SK-N-SH (cell line): ENCODE measurements around the gene ACAP3. TPM values are rescaled to one million over a fixed set of nuclear protein-coding genes. Genes with fewer than 3 reads are reported as not detected.

Source experiments
- CTCF ChIA-PET: fragments of 300-600, 350-600 bp; formaldehyde crosslinking; extraction: SDS; loops from one replicate; lab custom pipeline; 2021; lab: Yijun Ruan, JAX
- POLR2A ChIA-PET: fragments of 350-600 bp; sonication (Branson Sonifier 250); formaldehyde crosslinking; extraction: SDS; loops from one replicate; lab custom pipeline; 2020; ENCODE audit warnings: antibody characterized with exemption, inconsistent platforms; lab: Yijun Ruan, JAX
- DNase-seq: peaks from one replicate; pipeline ENCODE4 v3.0.0; 2012
- H2AFZ ChIP-seq: fragments of 200-600 bp; sonication (generic); 2 replicates; pipeline ENCODE4 v1.8.1; 2016; ENCODE audit warnings: antibody characterized with exemption, mild to moderate bottlenecking, low read depth
- H3F3A ChIP-seq: fragments of 200-600 bp; sonication (generic); replicated peaks from 2 replicates; pipeline ENCODE3; 2016; ENCODE audit warnings: antibody characterized with exemption, mild to moderate bottlenecking; ENCODE audit not compliant: insufficient read depth
- H3K27ac ChIP-seq, 2 experiments: fragments of 200-500 bp in 1 of 2; fragments of 200-600 bp in 1 of 2; sonication (Bioruptor generic) in 1 of 2; sonication (generic), shearing (Covaris generic) in 1 of 2; 2 replicates each; pipeline versions ENCODE4 v1.5.1 to v1.6.1; 2014 to 2016; ENCODE audit warnings: low read depth in 2 of 2, inconsistent platforms in 1 of 2, low read length in 1 of 2, mild to moderate bottlenecking in 1 of 2, mixed read lengths in 1 of 2
- H3K27me3 ChIP-seq: fragments of 200-600 bp; sonication (generic), shearing (Covaris generic); 2 replicates; pipeline ENCODE4 v1.6.1; 2016; ENCODE audit warnings: mixed run types; ENCODE audit not compliant: insufficient read depth
- H3K36me3 ChIP-seq, 2 experiments: fragments of 200-500 bp in 1 of 2; fragments of 200-600 bp in 1 of 2; sonication (Bioruptor generic) in 1 of 2; sonication (generic) in 1 of 2; replicated peaks in 1 of 2; 2 replicates each; pipeline versions ENCODE3 to v1.5.1; 2014 to 2016; ENCODE audit warnings: low read length in 1 of 2, mild to moderate bottlenecking in 1 of 2; ENCODE audit not compliant: insufficient read depth in 2 of 2, control insufficient read depth in 1 of 2
- H3K4me1 ChIP-seq, 2 experiments: fragments of 200-500 bp in 1 of 2; fragments of 200-600 bp in 1 of 2; sonication (Bioruptor generic) in 1 of 2; sonication (generic), shearing (Covaris generic) in 1 of 2; 2 replicates each; pipeline versions ENCODE4 v1.5.1 to v1.6.1; 2014 to 2016; ENCODE audit warnings: low read depth in 1 of 2, low read length in 1 of 2, mixed run types in 1 of 2; ENCODE audit not compliant: insufficient read depth in 2 of 2, control insufficient read depth in 1 of 2
- H3K4me2 ChIP-seq: fragments of 200-600 bp; sonication (generic), shearing (Covaris generic); 2 replicates; pipeline ENCODE4 v1.6.1; 2017; ENCODE audit warnings: mixed run types
- H3K4me3 ChIP-seq, 2 experiments: fragments of 200-500 bp in 1 of 2; fragments of 200-600 bp in 1 of 2; sonication (Bioruptor generic) in 1 of 2; sonication (generic), shearing (Covaris generic) in 1 of 2; 2 replicates each; pipeline versions ENCODE4 v1.5.1 to v1.8.1; 2014 to 2016; ENCODE audit warnings: low read depth in 2 of 2, inconsistent platforms in 1 of 2, low read length in 1 of 2, mild to moderate bottlenecking in 1 of 2, mixed read lengths in 1 of 2, moderate library complexity in 1 of 2
- H3K79me2 ChIP-seq: fragments of 200-600 bp; sonication (generic); 2 replicates; pipeline ENCODE4 v1.8.1; 2017; ENCODE audit warnings: mild to moderate bottlenecking; ENCODE audit not compliant: insufficient read depth
- H3K9ac ChIP-seq: fragments of 200-600 bp; sonication (generic); 2 replicates; pipeline ENCODE4 v1.6.1; 2017; ENCODE audit warnings: mixed run types
- H3K9me2 ChIP-seq: fragments of 200-600 bp; sonication (generic); 2 replicates; pipeline ENCODE4 v1.6.1; 2017; ENCODE audit warnings: mixed run types
- H3K9me3 ChIP-seq: fragments of 200-600 bp; sonication (generic); 2 replicates; pipeline ENCODE4 v1.6.1; 2017; ENCODE audit warnings: mixed run types, mild to moderate bottlenecking, moderate library complexity
- H4K20me1 ChIP-seq: fragments of 200-600 bp; sonication (generic); 2 replicates; pipeline ENCODE4 v1.6.1; 2017; ENCODE audit warnings: mild to moderate bottlenecking, mixed run types; ENCODE audit not compliant: insufficient read depth
- CHD2 ChIP-seq: fragments of 150-350 bp; IDR thresholded peaks from 2 replicates; pipeline ENCODE4 v1.6.1; 2018; ENCODE audit warnings: low read length; ENCODE audit not compliant: partially characterized antibody
- EP300 ChIP-seq, 2 experiments: IDR thresholded peaks; 2 replicates each; pipeline versions ENCODE4 v1.4.0 to v1.6.1; 2012; ENCODE audit warnings: borderline replicate concordance in 1 of 2, low read depth in 1 of 2, low read length in 1 of 2
- GABPA ChIP-seq: IDR thresholded peaks from 2 replicates; pipeline ENCODE4 v1.4.0; 2012; ENCODE audit warnings: low read depth, mild to moderate bottlenecking
- MAX ChIP-seq: IDR thresholded peaks from 2 replicates; pipeline ENCODE4 v1.4.0; 2012; ENCODE audit warnings: low read depth
- NRF1 ChIP-seq: IDR thresholded peaks from 2 replicates; pipeline ENCODE4 v1.6.1; 2012; ENCODE audit warnings: low read depth, mild to moderate bottlenecking, low read length
- PBX3 ChIP-seq: IDR thresholded peaks from 2 replicates; pipeline ENCODE4; 2012
- REST ChIP-seq: IDR thresholded peaks from 2 replicates; pipeline ENCODE4 v1.6.1; 2012; ENCODE audit warnings: mild to moderate bottlenecking, low read depth, low read length, moderate library complexity
- WGBS: methylation state at CpG from one replicate; pipeline ENCODE4 v1.1.6; 2017; ENCODE audit warnings: low lambda C conversion rate; 5-methylcytosine and 5-hydroxymethylcytosine counted together
- polyA plus RNA-seq, 3 experiments: library from polyadenylated mRNA; depleted of rRNA; stranded (reverse); fragments of >200 nt; gene quantifications; 2 replicates each; pipeline ENCODE4 v1.2.3, GENCODE V29; 2012
- TF ChIP-seq, protein P1 (sequence below): IDR thresholded peaks from 2 replicates; pipeline ENCODE4 v1.4.0; 2012; ENCODE audit warnings: low read depth, borderline replicate concordance

ACAP3 gene
- polyA plus RNA-seq, 1 of the 3 experiments (the other 2 are of a cell fraction) = 51.7 TPM

DNA sequence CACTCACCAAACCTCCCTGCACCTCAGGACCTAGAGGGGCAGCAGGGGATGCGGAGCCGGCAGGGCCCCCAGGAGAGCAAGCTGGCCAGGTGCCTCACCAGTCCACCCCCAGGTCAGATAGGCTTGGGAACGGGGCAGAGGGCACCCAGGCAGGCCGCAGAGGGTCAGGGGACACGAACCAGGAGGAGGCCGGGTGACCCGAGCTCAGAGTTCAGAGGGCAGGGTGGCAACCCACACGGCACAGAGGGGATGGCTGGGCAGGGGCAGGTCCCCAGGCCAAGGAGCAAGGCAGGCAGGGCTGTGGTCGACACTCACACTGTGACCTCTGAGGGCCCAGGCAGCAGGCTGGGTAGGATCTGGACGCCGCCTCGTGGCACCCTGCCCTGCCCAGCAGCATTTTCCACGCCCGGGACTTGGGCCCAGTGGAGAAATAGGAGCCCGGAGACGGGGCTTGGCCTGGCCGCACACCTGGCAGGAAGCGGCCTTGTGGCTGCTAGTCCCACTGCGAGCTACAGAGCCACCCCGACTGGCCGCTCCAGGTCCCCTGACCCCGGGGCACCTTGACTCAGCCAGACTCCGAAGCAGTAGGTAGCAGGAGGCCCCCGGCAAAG, 36.2 kb upstream of the ACAP3 start:
- H3F3A ChIP-seq = no peaks in the 10 kb centered on the region
- 96% methylated on average over 9 of the region's 24 CpGs for WGBS
- H3K9me2 ChIP-seq = no peaks in the 10 kb centered on the region
- H3K36me3 ChIP-seq = peaks cover 0 to 7% of the 10 kb centered on the region in 2 experiments
- no peak overlapping the region for H3K4me3 ChIP-seq
- peaks cover 50% of the 10 kb centered on the region for H4K20me1 ChIP-seq
- TF ChIP-seq, protein P1, sequence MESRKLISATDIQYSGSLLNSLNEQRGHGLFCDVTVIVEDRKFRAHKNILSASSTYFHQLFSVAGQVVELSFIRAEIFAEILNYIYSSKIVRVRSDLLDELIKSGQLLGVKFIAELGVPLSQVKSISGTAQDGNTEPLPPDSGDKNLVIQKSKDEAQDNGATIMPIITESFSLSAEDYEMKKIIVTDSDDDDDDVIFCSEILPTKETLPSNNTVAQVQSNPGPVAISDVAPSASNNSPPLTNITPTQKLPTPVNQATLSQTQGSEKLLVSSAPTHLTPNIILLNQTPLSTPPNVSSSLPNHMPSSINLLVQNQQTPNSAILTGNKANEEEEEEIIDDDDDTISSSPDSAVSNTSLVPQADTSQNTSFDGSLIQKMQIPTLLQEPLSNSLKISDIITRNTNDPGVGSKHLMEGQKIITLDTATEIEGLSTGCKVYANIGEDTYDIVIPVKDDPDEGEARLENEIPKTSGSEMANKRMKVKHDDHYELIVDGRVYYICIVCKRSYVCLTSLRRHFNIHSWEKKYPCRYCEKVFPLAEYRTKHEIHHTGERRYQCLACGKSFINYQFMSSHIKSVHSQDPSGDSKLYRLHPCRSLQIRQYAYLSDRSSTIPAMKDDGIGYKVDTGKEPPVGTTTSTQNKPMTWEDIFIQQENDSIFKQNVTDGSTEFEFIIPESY = no peak
- no peak for TF ChIP-seq GABPA
- TF ChIP-seq PBX3 = no peak
- no peak for TF ChIP-seq MAX
- TF ChIP-seq NRF1 = no peak
- no peak for TF ChIP-seq EP300 (IDR thresholded peaks at IDR 0.05; ENCODE audit: borderline replicate concordance in 1 of 2, low read depth in 1 of 2, low read length in 1 of 2)
- no peak for TF ChIP-seq REST
- TF ChIP-seq CHD2 = no peak
- H3K27ac ChIP-seq = no peak overlapping the region
- no peak for DNase-seq
- H3K27me3 ChIP-seq = no peaks in the 10 kb centered on the region
- H3K9me3 ChIP-seq = no peaks in the 10 kb centered on the region
- no peak overlapping the region for H2AFZ ChIP-seq
- no peak overlapping the region for H3K9ac ChIP-seq
- H3K4me1 ChIP-seq = peaks cover 0 to 19% of the 10 kb centered on the region in 2 experiments; a peak in 1 of 4 replicates
- POLR2A ChIA-PET = no interaction called here
- peaks cover 47% of the 10 kb centered on the region for H3K79me2 ChIP-seq
- no peak overlapping the region for H3K4me2 ChIP-seq
- CTCF ChIA-PET = interaction anchor here (0.9 to 4.8 kb wide), 7 partner anchors 9 to 31 kb away, joined by 3 to 34 read pairs (median 5); partner anchors contain the start of genes CPTP, INTS11 and TAS1R3
